T-helper 1 cell (primary cell): Measurements from ENCODE around the gene CCDC88B.
"Not testable (repeated sequence)": the region's sequence is repeated elsewhere in the genome, so short reads cannot be mapped to it uniquely, and the experiment has no call there.

Experiments
- DNase-seq, 5 donors: peaks; one replicate each; pipeline ENCODE4 v3.0.0-alpha.2; 2012 to 2020

The CCDC88B gene

GRCh38 chr11:64323984-64324383 lies 16.0 kb upstream of the CCDC88B start:
- not testable (repeated sequence) for DNase-seq

- no peak for DNase-seq
These were observed 15.1 kb upstream of the CCDC88B start for GRCh38 chr11:64324692-64325469.

GRCh38 chr11:64327375-64327774 lies 12.6 kb upstream of the CCDC88B start:
- DNase-seq: no peak

GRCh38 chr11:64327993-64328392 lies 12.0 kb upstream of the CCDC88B start:
- no peak for DNase-seq

GRCh38 chr11:64330888-64331287 lies 9.1 kb upstream of the CCDC88B start:
- DNase-seq: no peak

GRCh38 chr11:64331569-64332371 lies 8.2 kb upstream of the CCDC88B start:
- DNase-seq: peak in 4 of 5 donors; percentile 43 to 86 (median 46)

GRCh38 chr11:64333556-64333955 lies 6.4 kb upstream of the CCDC88B start:
- no peak for DNase-seq

GRCh38 chr11:64334764-64335735 lies 5.0 kb upstream of the CCDC88B start:
- DNase-seq: no peak

GRCh38 chr11:64337538-64338249 lies 2.3 kb upstream of the CCDC88B start:
- DNase-seq: no peak

- no peak for DNase-seq
These were observed 1.3 kb upstream of the CCDC88B start for GRCh38 chr11:64338716-64339115.

GRCh38 chr11:64339286-64339685 lies 718 bp upstream of the CCDC88B start:
- no peak for DNase-seq

- DNase-seq: peak; percentile 52 to 75 (median 66)
These were observed 799 bp downstream of the CCDC88B start for GRCh38 chr11:64340671-64341335.

GRCh38 chr11:64341429-64341828 lies 1.4 kb downstream of the CCDC88B start:
- no peak for DNase-seq

- DNase-seq: peak; percentile 74 to 91 (median 85)
These were observed 2.1 kb downstream of the CCDC88B start for GRCh38 chr11:64341851-64342791.

- DNase-seq: peak in 1 of 5 donors; percentile 39
These were observed 3.1 kb downstream of the CCDC88B start for GRCh38 chr11:64342869-64343745.

- no peak for DNase-seq
These were observed 4.0 kb downstream of the CCDC88B start for GRCh38 chr11:64343767-64344559.

GRCh38 chr11:64344787-64345186 lies 4.8 kb downstream of the CCDC88B start:
- DNase-seq: no peak

- no peak for DNase-seq
These were observed 7.3 kb downstream of the CCDC88B start for GRCh38 chr11:64347193-64347867.
